NCI-H128 (cell line): ENCODE measurements around the gene FARS2.

Source experiments
- DNase-seq: peaks from one replicate; lab custom pipeline; 2025; ENCODE audit not compliant: unreplicated experiment; lab: John Stamatoyannopoulos, UW

FARS2 gene

GRCh38 chr6:5617179-5617578, 355.9 kb downstream of the FARS2 start:
- DNase-seq: no peak

- DNase-seq: no peak
Observed at GRCh38 chr6:5619249-5619648, 357.9 kb downstream of the FARS2 start.

- no peak for DNase-seq
Observed at GRCh38 chr6:5622276-5623005, 361.1 kb downstream of the FARS2 start.

- DNase-seq: no peak
Observed at GRCh38 chr6:5623769-5624168, 362.5 kb downstream of the FARS2 start.

GRCh38 chr6:5624256-5624655, 362.9 kb downstream of the FARS2 start:
- no peak for DNase-seq

GRCh38 chr6:5626727-5627426, 365.6 kb downstream of the FARS2 start:
- no peak for DNase-seq

GRCh38 chr6:5630636-5631035, 369.3 kb downstream of the FARS2 start:
- no peak for DNase-seq

- no peak for DNase-seq
Observed at GRCh38 chr6:5632348-5632935, 371.1 kb downstream of the FARS2 start.

GRCh38 chr6:5634525-5634924, 373.2 kb downstream of the FARS2 start:
- no peak for DNase-seq

GRCh38 chr6:5636210-5637030, 375.1 kb downstream of the FARS2 start:
- no peak for DNase-seq

GRCh38 chr6:5637714-5638113, 376.4 kb downstream of the FARS2 start:
- no peak for DNase-seq

- no peak for DNase-seq
Observed at GRCh38 chr6:5638666-5639065, 377.4 kb downstream of the FARS2 start.

- no peak for DNase-seq
Observed at GRCh38 chr6:5639193-5639592, 377.9 kb downstream of the FARS2 start.

- no peak for DNase-seq
Observed at GRCh38 chr6:5640614-5641013, 379.3 kb downstream of the FARS2 start.

GRCh38 chr6:5644523-5645185, 383.3 kb downstream of the FARS2 start:
- DNase-seq: no peak

GRCh38 chr6:5645328-5646290, 384.3 kb downstream of the FARS2 start:
- no peak for DNase-seq

- no peak for DNase-seq
Observed at GRCh38 chr6:5652406-5653137, 391.3 kb downstream of the FARS2 start.

- no peak for DNase-seq
Observed at GRCh38 chr6:5653801-5654200, 392.5 kb downstream of the FARS2 start.

- no peak for DNase-seq
Observed at GRCh38 chr6:5656226-5656625, 394.9 kb downstream of the FARS2 start.
